Measurements from ENCODE around the gene MIF. TPM values are rescaled to one million over a fixed set of nuclear protein-coding genes. Genes with fewer than 3 reads are reported as not detected.

Gene MIF
- total RNA-seq, 2 experiments from 2014 or later: 213 to 226 TPM

DNA sequence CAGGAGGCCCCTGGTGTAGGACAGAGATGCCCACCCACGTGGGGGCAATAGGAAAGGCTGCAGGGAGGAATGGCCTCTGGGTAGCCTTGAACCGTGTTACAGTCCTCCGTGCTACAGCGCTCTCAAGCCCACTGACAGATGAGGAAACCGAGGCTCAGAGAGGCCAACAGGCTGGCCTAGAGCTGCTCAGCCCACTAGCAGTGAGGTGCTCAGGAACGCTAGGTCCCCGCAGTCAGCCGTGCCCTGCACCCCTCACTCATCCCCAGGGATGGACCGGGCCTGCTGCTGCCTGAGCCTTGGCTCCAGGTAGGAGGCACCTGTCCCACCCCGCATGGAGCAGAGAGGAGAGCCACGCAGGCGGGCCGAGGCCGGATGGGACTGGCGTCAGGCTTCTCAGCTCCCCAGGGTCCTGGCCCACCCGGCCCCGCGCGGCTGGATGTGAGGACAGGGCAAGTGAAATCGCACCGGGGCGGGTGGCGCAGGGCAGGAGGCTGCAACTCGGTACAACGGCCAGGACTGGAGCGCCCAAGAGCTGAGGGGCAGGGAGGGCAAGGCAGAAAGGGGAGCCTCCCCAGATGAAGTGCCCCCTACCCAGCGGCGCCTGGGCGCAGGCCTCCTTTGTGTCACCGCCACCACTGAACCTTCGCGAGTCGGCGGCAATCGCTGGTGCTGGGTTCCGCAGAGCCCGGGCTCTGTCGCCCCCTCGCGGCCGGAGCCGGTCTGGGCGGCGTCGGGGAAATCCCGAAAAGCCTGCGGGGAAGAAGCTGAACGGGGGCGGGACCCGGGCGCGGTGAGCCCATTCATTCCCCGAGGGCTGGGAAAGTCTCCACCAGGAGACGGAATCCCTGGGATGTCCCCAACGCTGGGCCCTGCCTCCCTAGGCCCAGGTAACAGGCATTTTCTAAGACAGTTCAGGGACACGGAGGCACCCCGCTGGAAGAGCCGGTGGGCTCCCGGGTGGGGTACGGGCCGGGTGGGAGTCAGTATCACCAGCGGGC lies 44.9 kb upstream of the MIF start:
- no peaks in the 10 kb centered on the region for H3K9me3 Mint-ChIP-seq
- ATAC-seq (ENCODE audit: poor library complexity): peak; percentile 99
- no peaks in the 10 kb centered on the region for H3K4me1 Mint-ChIP-seq (ENCODE audit: low read depth)
- Histone ChIP-seq H3K4me1 (ENCODE audit: insufficient read depth, low read length) (peaks cover 11% of the 10 kb centered on the region), H3K36me3 (ENCODE audit: insufficient read depth, low read length) (no peaks in the 10 kb centered on the region), H3K27ac (ENCODE audit: low read depth in 1 of 2, low read length in 2 of 2) (no peak overlapping the region), H3K9me3 (ENCODE audit: control insufficient read depth in 1 of 2, insufficient read depth in 1 of 2, low read length in 2 of 2) (no peaks in the 10 kb centered on the region), H3K4me3 (ENCODE audit: low read length) (no peak overlapping the region), H3K27me3 (ENCODE audit: control insufficient read depth in 1 of 2, insufficient read depth in 2 of 2, low read length in 2 of 2) (peaks cover 0 to 2% of the 10 kb centered on the region in 2 experiments)
- ChIA-PET CTCF (interaction anchor here (0.6 to 2.3 kb wide), 27 partner anchors 9 to 308 kb away, joined by 3 to 33 read pairs (median 3); partner anchors contain the start of genes CHCHD10, MIF, SLC2A11 and ZNF70), POLR2A (interaction anchor here (1.0 to 1.2 kb wide), 3 partner anchors 9 to 132 kb away, joined by 3 to 13 read pairs (median 3); partner anchors contain the start of genes MMP11 and SLC2A11)
- no peak overlapping the region for H3K4me3 Mint-ChIP-seq
- no peak overlapping the region for H3K27ac Mint-ChIP-seq
- intact Hi-C loops (cut with DNase I, micrococcal nuclease): loop anchor here (5.0 kb wide), 4 partner anchors 77 to 307 kb away; partner anchors contain the start of genes CHCHD10 (in 1 of the 2) and MMP11 (in 1 of the 2)
- TF ChIP-seq, protein P1, sequence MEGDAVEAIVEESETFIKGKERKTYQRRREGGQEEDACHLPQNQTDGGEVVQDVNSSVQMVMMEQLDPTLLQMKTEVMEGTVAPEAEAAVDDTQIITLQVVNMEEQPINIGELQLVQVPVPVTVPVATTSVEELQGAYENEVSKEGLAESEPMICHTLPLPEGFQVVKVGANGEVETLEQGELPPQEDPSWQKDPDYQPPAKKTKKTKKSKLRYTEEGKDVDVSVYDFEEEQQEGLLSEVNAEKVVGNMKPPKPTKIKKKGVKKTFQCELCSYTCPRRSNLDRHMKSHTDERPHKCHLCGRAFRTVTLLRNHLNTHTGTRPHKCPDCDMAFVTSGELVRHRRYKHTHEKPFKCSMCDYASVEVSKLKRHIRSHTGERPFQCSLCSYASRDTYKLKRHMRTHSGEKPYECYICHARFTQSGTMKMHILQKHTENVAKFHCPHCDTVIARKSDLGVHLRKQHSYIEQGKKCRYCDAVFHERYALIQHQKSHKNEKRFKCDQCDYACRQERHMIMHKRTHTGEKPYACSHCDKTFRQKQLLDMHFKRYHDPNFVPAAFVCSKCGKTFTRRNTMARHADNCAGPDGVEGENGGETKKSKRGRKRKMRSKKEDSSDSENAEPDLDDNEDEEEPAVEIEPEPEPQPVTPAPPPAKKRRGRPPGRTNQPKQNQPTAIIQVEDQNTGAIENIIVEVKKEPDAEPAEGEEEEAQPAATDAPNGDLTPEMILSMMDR (IDR thresholded peaks at IDR 0.05): peak; percentile 97
- H3K27me3 Mint-ChIP-seq: no peaks in the 10 kb centered on the region
- DNase-seq: peak; percentile 69 to 91 (median 82)
- no peaks in the 10 kb centered on the region for H3K36me3 Mint-ChIP-seq (ENCODE audit: low read depth)

GRCh38 chr22:23850136-23850611 lies 44.0 kb upstream of the MIF start:
- Histone ChIP-seq H3K4me3 (ENCODE audit: low read length) (no peak overlapping the region), H3K9me3 (ENCODE audit: control insufficient read depth in 1 of 2, insufficient read depth in 1 of 2, low read length in 2 of 2) (no peaks in the 10 kb centered on the region), H3K27ac (ENCODE audit: low read depth in 1 of 2, low read length in 2 of 2) (no peak overlapping the region), H3K36me3 (ENCODE audit: insufficient read depth, low read length) (no peaks in the 10 kb centered on the region), H3K4me1 (ENCODE audit: insufficient read depth, low read length) (peaks cover 11% of the 10 kb centered on the region), H3K27me3 (ENCODE audit: control insufficient read depth in 1 of 2, insufficient read depth in 2 of 2, low read length in 2 of 2) (peaks cover 0 to 2% of the 10 kb centered on the region in 2 experiments)
- no peak overlapping the region for H3K27ac Mint-ChIP-seq
- no peaks in the 10 kb centered on the region for H3K27me3 Mint-ChIP-seq
- ChIA-PET CTCF (interaction anchor here (0.6 to 2.3 kb wide), 27 partner anchors 8 to 307 kb away, joined by 3 to 33 read pairs (median 3); partner anchors contain the start of genes CHCHD10, MIF, SLC2A11 and ZNF70), POLR2A (interaction anchor here (1.0 to 1.2 kb wide), 3 partner anchors 8 to 133 kb away, joined by 3 to 13 read pairs (median 3); partner anchors contain the start of genes MMP11 and SLC2A11)
- no peak overlapping the region for H3K4me3 Mint-ChIP-seq
- TF ChIP-seq, protein P1 (IDR thresholded peaks at IDR 0.05): no peak
- H3K36me3 Mint-ChIP-seq (ENCODE audit: low read depth): no peaks in the 10 kb centered on the region
- no peak for ATAC-seq (ENCODE audit: poor library complexity)
- no peak for DNase-seq
- intact Hi-C loops (cut with DNase I, micrococcal nuclease): no loop called here
- no peaks in the 10 kb centered on the region for H3K9me3 Mint-ChIP-seq
- no peaks in the 10 kb centered on the region for H3K4me1 Mint-ChIP-seq (ENCODE audit: low read depth)
